Chondrocyte (in vitro differentiated cells): ENCODE data around the gene ABHD18. TPM values are rescaled to one million over a fixed set of nuclear protein-coding genes. Genes with fewer than 3 reads are reported as not detected.
A peak's percentile ranks its signal among the peaks of the same experiment; 100 is the strongest.
"Not testable (repeated sequence)": the region's sequence is repeated elsewhere in the genome, so short reads cannot be mapped to it uniquely, and the experiment has no call there.

Source experiments
- DNase-seq: peaks from one replicate; pipeline ENCODE4 v3.0.0; 2021; ENCODE audit warnings: mixed read lengths, low spot score
- H3K27ac Mint-ChIP-seq: one replicate; pipeline ENCODE4 v1.8.0; 2021; ENCODE audit warnings: mild to moderate bottlenecking, moderate library complexity, mixed read lengths; ENCODE audit not compliant: unreplicated experiment
- H3K27me3 Mint-ChIP-seq: 2 replicates; pipeline ENCODE4 v1.8.0; 2021; ENCODE audit warnings: low read depth, mixed read lengths
- H3K36me3 Mint-ChIP-seq: 2 replicates; pipeline ENCODE4 v1.8.0; 2021; ENCODE audit warnings: low read depth, mixed read lengths
- H3K4me1 Mint-ChIP-seq: 2 replicates; pipeline ENCODE4 v1.8.0; 2021; ENCODE audit warnings: low read depth, mild to moderate bottlenecking, mixed read lengths
- H3K4me3 Mint-ChIP-seq: one replicate; pipeline ENCODE4 v1.8.0; 2021; ENCODE audit warnings: mild to moderate bottlenecking, moderate library complexity, mixed read lengths; ENCODE audit not compliant: unreplicated experiment
- H3K9me3 Mint-ChIP-seq: 2 replicates; pipeline ENCODE4 v1.8.0; 2021; ENCODE audit warnings: low read depth, mixed read lengths
- total RNA-seq: library from RNA; stranded (reverse); gene quantifications from 3 replicates; pipeline ENCODE4 v1.2.1, GENCODE V29; 2021
- TF ChIP-seq, protein P1 (sequence below): fragments of 200-600 bp; sonication (generic); IDR thresholded peaks from 2 replicates; pipeline ENCODE4 v1.5.0; 2021; ENCODE audit warnings: antibody characterized with exemption, mild to moderate bottlenecking, moderate library complexity

Gene ABHD18
- total RNA-seq, 1 donor from 2014 or later, result 9.9 TPM

DNA sequence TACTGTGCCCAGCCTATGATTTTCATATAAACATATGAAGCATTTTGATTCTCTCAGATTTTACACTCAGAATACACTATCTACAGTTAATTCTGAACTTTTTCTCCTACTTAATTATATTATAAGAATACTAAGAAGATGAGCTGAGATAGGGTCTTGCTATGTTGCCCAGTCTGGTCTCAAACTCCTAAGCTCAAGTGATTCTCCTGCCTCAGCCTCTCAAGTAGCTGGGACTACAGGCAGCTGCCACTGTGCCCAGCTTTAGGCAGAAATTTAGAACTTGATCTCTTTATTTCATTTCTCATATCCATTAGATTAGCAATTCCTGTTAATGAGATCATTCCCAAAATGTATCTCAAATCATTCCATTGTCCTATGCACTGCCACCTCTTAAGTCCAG, 91.2 kb downstream of the ABHD18 start:
- Mint-ChIP-seq H3K27ac (no peak overlapping the region), H3K36me3 (no peaks in the 10 kb centered on the region), H3K4me1 (peaks cover 3% of the 10 kb centered on the region), H3K9me3 (no peaks in the 10 kb centered on the region), H3K4me3 (no peak overlapping the region), H3K27me3 (no peaks in the 10 kb centered on the region)
- DNase-seq, result no peak
- TF ChIP-seq, protein P1, sequence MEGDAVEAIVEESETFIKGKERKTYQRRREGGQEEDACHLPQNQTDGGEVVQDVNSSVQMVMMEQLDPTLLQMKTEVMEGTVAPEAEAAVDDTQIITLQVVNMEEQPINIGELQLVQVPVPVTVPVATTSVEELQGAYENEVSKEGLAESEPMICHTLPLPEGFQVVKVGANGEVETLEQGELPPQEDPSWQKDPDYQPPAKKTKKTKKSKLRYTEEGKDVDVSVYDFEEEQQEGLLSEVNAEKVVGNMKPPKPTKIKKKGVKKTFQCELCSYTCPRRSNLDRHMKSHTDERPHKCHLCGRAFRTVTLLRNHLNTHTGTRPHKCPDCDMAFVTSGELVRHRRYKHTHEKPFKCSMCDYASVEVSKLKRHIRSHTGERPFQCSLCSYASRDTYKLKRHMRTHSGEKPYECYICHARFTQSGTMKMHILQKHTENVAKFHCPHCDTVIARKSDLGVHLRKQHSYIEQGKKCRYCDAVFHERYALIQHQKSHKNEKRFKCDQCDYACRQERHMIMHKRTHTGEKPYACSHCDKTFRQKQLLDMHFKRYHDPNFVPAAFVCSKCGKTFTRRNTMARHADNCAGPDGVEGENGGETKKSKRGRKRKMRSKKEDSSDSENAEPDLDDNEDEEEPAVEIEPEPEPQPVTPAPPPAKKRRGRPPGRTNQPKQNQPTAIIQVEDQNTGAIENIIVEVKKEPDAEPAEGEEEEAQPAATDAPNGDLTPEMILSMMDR, result no peak

DNA sequence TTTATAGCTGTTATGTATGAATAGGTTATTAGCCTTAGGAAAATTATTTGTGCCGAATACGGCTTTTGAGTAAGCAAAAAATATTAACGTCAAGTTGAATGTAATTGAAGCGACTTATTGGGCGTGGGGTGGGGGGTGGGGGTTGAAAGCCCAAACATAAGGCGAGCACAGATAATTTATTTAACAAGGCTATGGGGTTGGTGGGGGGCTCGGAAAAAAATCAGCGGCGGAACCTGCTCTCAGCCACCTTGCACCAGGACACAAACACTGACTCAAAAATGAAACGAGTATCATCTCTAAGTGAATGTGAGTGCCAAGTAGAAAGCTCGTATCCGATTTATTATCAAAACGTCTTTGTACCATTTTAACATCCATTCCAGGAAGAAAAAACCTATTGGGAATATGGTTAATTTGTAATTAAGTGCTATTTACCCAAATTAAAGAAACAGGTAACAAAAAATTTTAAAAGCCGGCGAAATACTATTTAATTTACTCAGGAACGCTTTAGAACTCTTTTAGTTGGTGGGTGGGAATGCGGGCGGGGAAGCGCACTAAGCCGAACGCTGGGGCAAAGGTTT, 95.0 kb downstream of the ABHD18 start:
- H3K36me3 Mint-ChIP-seq, result no peaks in the 10 kb centered on the region
- TF ChIP-seq, protein P1, result no peak
- peaks cover 18% of the 10 kb centered on the region for H3K4me1 Mint-ChIP-seq
- no peak for DNase-seq
- H3K9me3 Mint-ChIP-seq, result no peaks in the 10 kb centered on the region
- peak overlapping the region; percentile 92 for H3K27ac Mint-ChIP-seq
- H3K4me3 Mint-ChIP-seq, result peak overlapping the region; percentile 73
- no peaks in the 10 kb centered on the region for H3K27me3 Mint-ChIP-seq

DNA sequence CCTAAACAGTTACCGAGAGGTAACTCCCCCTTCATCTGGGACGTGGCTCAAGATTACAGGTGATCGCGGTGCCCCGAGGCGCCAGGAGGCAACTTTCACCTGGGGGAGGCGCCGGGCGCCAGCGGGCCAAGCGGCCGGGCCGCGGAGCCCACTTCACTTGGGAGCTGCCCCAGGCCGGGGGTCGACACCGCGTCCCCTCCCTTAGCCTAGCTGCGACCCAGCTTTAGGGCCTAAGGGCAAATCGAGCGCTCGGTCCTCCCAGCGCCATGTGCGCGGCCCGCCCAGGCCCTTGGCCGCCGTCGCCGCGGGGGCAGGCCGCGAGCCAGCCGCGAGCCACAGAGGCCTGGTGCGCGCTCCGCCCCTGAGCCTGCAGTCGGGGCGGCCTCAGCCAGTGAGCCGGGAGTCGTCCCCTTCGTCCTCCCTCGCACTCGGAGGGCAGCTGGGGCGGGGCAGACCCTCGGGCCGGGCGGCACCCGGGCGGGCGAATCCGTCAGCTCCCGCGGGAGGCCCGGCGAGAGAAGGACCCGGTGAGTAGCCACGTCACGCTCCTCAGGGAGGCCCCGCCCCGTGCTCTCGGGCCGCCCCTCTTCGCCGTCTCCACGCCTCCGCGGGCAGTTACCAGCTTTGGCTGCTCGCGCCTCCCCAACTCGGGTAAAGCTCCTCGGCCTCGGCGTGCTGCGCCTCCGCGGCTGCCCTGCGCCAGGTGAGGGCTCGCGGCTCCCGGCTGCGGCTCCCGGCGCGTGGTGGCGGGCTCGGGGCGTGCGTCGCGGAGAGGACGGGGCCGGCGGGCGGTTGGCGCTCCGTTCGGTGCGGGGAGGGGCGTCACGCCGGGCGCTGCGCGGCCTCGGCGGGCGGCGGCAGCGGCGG, 95.7 kb downstream of the ABHD18 start, which contains the start of gene LARP1B:
LARP1B (plus strand) TSS at position 614 of the 867 bp plus-strand sequence. CDS start 13,640 bp downstream, outside the sequence.
- peaks cover 21% of the 10 kb centered on the region for H3K4me1 Mint-ChIP-seq
- TF ChIP-seq, protein P1, result no peak
- no peaks in the 10 kb centered on the region for H3K27me3 Mint-ChIP-seq
- peak within 1 kb of the TSS; percentile 85 for H3K4me3 Mint-ChIP-seq
- H3K9me3 Mint-ChIP-seq, result no peaks in the 10 kb centered on the region
- peak within 1 kb of the TSS; percentile 92 for H3K27ac Mint-ChIP-seq
- H3K36me3 Mint-ChIP-seq, result no peaks in the 10 kb centered on the region
- peak; percentile 98 for DNase-seq

DNA sequence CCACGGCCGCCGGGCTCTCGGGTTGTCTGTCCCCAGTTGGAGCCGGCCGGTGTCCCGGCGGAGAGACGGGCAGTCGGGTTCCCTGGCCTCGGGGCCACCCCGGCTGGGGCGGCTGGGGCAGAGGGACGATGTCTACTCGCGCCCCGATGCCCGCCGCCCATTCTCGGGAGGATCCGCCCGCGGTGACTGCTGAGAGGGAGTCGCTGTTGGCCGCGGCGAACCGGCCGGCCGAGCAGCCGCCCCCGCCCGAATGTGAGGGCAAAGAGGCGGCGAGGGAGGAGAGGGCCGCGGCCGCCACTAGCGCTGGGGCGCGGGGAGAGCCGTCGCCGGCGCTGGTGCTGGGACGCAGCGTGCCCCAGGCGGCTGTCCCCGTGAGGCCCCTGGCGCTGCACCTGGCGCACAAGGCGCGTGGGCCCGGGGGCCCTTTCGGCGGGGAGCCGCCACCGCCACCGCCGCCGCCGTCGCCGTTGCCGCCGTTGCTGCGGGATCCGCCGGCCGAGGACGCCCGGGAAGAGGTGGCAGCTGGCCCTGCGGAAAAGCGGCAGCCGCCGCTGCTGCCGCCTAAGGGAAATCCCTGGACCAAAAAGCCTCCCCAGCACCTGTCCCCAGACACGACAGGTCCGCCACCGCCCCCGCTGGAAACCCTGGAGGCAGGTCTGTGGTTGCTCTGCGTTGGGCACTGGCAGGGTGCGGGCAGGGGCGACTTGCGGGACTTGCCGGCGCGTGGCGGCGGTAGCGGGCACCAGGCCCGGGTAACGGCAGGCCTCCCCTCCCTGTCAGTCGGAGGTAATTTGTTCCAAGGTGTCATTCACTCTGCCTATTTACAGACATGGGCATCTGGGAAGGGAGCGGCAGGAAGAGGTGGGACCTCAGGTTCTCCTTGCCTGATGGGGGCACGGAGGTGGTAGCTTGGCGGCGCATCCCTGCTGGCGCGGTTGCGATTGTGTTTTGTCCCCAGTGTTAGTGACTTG, 96.6 kb downstream of the ABHD18 start:
- peak; percentile 94 for DNase-seq
- Mint-ChIP-seq H3K4me3 (peak overlapping the region; percentile 85), H3K27ac (peak overlapping the region; percentile 90), H3K4me1 (peaks cover 21% of the 10 kb centered on the region), H3K9me3 (no peaks in the 10 kb centered on the region), H3K27me3 (no peaks in the 10 kb centered on the region), H3K36me3 (no peaks in the 10 kb centered on the region)
- TF ChIP-seq, protein P1, result peak; percentile 56

DNA sequence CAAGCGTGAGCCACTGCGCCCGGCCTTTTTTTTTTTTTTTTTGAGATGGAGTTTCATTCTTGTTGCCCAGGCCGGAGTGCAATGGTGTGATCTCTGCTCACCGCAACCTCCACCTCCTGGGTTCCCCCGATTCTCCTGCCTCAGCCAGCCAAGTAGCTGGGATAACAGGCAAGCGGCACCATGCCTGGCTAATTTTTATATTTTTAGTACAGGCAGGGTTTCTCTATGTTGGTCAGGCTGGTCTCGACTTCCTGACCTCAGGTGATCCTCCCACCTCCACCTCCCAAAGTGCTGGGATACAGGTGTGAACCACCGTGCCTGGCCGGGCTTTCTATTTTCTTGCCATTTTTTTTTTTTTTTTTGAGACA, 101.2 kb downstream of the ABHD18 start:
- DNase-seq, H3K9me3 Mint-ChIP-seq, H3K4me3 Mint-ChIP-seq, H3K27me3 Mint-ChIP-seq, H3K27ac Mint-ChIP-seq, H3K36me3 Mint-ChIP-seq: not testable (repeated sequence)
- peaks cover 19% of the 10 kb centered on the region for H3K4me1 Mint-ChIP-seq
